Adrenal gland (tissue), 12 donors: Measurements from ENCODE around the gene OCEL1. TPM values are rescaled to one million over a fixed set of nuclear protein-coding genes. Genes with fewer than 3 reads are reported as not detected.
A peak's percentile ranks its signal among the peaks of the same experiment; 100 is the strongest.

Experiments used
- DNase-seq, 7 donors: peaks; one replicate each; pipeline ENCODE4 v3.0.0-alpha.2; 2019 to 2020
- H3K27ac ChIP-seq, 5 donors: fragments of 200-600 bp; sonication (generic) in 4 of 5; 1 replicate in 3 of 5; 2 replicates in 2 of 5; pipeline versions ENCODE4 v1.5.1 to v1.8.0; 2016 to 2020; ENCODE audit warnings: mild to moderate bottlenecking in 1 of 5
- H3K27me3 ChIP-seq: fragments of 200-600 bp; 2 replicates; pipeline ENCODE4 v1.8.0; 2021
- H3K36me3 ChIP-seq, 2 donors: fragments of 200-600 bp; replicated peaks in 1 of 2; 1 replicate in 1 of 2; 2 replicates in 1 of 2; pipeline versions ENCODE4 v1.5.1 to v1.8.0; 2018 to 2022
- H3K4me1 ChIP-seq, 2 donors: fragments of 200-600 bp; replicated peaks in 1 of 2; 1 replicate in 1 of 2; 2 replicates in 1 of 2; pipeline versions ENCODE4 v1.5.1 to v1.8.0; 2018 to 2021
- H3K4me3 ChIP-seq, 4 donors: fragments of 200-600 bp; sonication (generic) in 3 of 4; one replicate each; pipeline ENCODE4 v1.5.1; 2016 to 2018
- H3K9me3 ChIP-seq, 3 donors: fragments of 200-600 bp; sonication (generic) in 1 of 3; replicated peaks in 1 of 3; 1 replicate in 2 of 3; 2 replicates in 1 of 3; pipeline versions ENCODE4 v1.5.1 to v1.8.0; 2016 to 2021
- POLR2A ChIP-seq, 2 donors: fragments of 450-650 bp; IDR thresholded peaks; one replicate each; pipeline ENCODE4 v1.6.1; 2017; ENCODE audit warnings: antibody characterized with exemption in 2 of 2, mild to moderate bottlenecking in 2 of 2, moderate library complexity in 1 of 2
- WGBS, 4 donors: extraction: QIAGEN DNeasy Blood & Tissue Kit in 2 of 4; methylation state at CpG; one replicate each; pipeline versions ENCODE4 v1.1.5 to v1.1.7; 2013 to 2017; 5-methylcytosine and 5-hydroxymethylcytosine counted together
- intact Hi-C, 2 donors: fragments of 100-400 bp; cut with DNase I; formaldehyde crosslinking; loops; one replicate each; pipeline versions ENCODE4 v1.14.1 to v1.15.0; 2022 to 2023
- polyA plus RNA-seq, 3 donors: library from polyadenylated mRNA; stranded (reverse); fragments of 200-250 nt in 2 of 3; fragments of 350-450 nt in 1 of 3; fragmentation: Illumina TruSeq in 1 of 3; extraction: RNeasy Lipid Tissue Mini Kit (QIAGEN cat#74804) in 1 of 3; gene quantifications; one replicate each; pipeline ENCODE4 v1.2.3, GENCODE V29; 2013 to 2014
- total RNA-seq, 9 donors: library from RNA; depleted of rRNA in 4 of 9; stranded (reverse); fragments of >200 nt in 4 of 9; fragments of 120-200 nt in 1 of 9; fragmentation: NEBNext Ultra II Directional in 1 of 9; extraction: Animal tissue kit (Norgen Biotek cat#: 25700) in 1 of 9; gene quantifications; one replicate each; pipeline versions ENCODE4 v1.1.0 to v1.2.4, GENCODE V29; 2013 to 2023
- TF ChIP-seq, protein P1 (sequence below), 6 experiments: fragments of 450-650 bp in 4 of 6; fragments of 200-600 bp in 2 of 6; sonication (generic) in 1 of 6; IDR thresholded peaks; 1 replicate in 5 of 6; 2 replicates in 1 of 6; pipeline versions ENCODE4 v1.5.1 to v1.8.0; 2016 to 2021; ENCODE audit warnings: antibody characterized with exemption in 6 of 6, mild to moderate bottlenecking in 2 of 6, moderate library complexity in 1 of 6
- donor health status: healthy with polysubstance abuse.
- donor health status: Bipolar disorder and iron deficiency.
- donor health status: DM: yes; HTN: yes; CAD: no.
- donor health status: DM: no; HTN: no; CAD: no.
- donor health status: DM: no; HTN: no; CAD: no.
- donor health status: DM: yes; HTN: yes; CAD: no.

The OCEL1 gene
- total and polyA plus RNA-seq, 12 donors: 6.1 to 49.1 (median 30.3) TPM

DNA sequence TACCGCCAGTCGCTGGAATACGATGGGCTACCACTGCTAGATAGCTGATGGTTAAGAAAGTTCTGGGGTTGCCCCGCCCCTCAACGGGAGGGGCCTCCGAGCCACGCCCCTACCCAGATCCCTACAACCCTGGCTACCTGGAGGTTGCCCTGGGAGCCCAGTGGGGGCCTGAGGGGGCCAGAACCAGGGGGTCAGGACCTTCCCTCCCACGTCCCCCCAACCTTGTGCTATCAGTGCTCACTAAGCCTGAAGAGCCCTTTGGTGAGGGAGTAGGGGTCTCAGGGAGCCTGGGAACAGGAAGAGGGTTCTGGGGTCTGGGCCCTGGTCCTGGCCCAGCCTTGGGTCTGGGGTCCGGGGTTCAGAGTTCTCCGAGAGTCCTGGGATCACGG lies 8.9 kb downstream of the OCEL1 start:
- Histone ChIP-seq H3K4me1 (peaks cover 21 to 23% of the 10 kb centered on the region in 2 donors), H3K27ac (peak overlapping the region; percentile 5 to 89 (median 46)), H3K4me3 (peak overlapping the region in 2 of 4 donors; percentile 10 to 86), H3K9me3 (no peaks in the 10 kb centered on the region), H3K36me3 (peaks cover 0 to 32% of the 10 kb centered on the region in 2 donors), H3K27me3 (no peaks in the 10 kb centered on the region)
- TF ChIP-seq POLR2A (IDR thresholded peaks at IDR 0.05): no peak
- TF ChIP-seq, protein P1, sequence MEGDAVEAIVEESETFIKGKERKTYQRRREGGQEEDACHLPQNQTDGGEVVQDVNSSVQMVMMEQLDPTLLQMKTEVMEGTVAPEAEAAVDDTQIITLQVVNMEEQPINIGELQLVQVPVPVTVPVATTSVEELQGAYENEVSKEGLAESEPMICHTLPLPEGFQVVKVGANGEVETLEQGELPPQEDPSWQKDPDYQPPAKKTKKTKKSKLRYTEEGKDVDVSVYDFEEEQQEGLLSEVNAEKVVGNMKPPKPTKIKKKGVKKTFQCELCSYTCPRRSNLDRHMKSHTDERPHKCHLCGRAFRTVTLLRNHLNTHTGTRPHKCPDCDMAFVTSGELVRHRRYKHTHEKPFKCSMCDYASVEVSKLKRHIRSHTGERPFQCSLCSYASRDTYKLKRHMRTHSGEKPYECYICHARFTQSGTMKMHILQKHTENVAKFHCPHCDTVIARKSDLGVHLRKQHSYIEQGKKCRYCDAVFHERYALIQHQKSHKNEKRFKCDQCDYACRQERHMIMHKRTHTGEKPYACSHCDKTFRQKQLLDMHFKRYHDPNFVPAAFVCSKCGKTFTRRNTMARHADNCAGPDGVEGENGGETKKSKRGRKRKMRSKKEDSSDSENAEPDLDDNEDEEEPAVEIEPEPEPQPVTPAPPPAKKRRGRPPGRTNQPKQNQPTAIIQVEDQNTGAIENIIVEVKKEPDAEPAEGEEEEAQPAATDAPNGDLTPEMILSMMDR (IDR thresholded peaks at IDR 0.05): no peak
- WGBS, 4 donors: 10 to 23% (median 16%) methylated on average over 7 to 11 of the region's 11 CpGs
- peak in 6 of 7 donors; percentile 60 to 77 (median 70) for DNase-seq
- intact Hi-C loops: no loop called here

DNA sequence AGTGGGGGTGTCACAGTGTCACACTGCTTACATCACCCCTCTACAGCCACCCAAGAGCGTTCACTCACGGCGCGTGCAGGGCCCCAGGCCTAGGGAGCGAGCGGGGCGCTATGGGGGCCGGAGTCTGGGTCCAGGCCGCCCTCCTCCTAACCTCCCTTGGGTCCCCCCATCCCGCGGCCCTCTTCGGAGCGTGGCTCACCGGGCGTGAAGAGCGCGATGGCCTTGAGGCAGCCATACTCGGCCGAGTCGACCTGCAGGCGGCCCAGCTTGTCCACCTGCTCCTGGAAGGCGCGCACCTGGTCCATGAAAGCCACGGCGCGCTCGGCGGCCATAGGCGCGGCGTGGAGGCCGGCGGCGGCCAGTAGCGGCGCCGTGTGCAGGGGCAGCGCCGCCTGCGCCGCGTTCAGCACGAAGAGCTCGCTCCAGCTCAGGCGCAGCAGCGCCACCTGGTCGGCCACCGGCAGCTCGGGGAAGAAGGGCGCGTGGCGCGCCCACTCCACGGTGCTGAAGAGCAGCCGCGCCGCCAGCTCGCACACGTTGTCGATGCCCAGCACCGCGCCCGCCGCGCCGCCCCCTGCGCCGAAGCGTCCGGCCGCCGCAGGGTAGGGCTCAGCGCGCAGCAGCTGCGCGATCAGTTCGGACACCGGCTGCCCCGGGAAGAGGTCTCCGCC lies 9.4 kb downstream of the OCEL1 start:
- Histone ChIP-seq H3K27ac (peak overlapping the region; percentile 5 to 89 (median 46)), H3K9me3 (no peaks in the 10 kb centered on the region), H3K27me3 (no peaks in the 10 kb centered on the region), H3K36me3 (peaks cover 0 to 37% of the 10 kb centered on the region in 2 donors), H3K4me3 (peak overlapping the region in 2 of 4 donors; percentile 10 to 86), H3K4me1 (peaks cover 21 to 23% of the 10 kb centered on the region in 2 donors)
- TF ChIP-seq, protein P1 (IDR thresholded peaks at IDR 0.05): peak in 3 of 6 experiments; percentile 13 to 43 (median 43)
- no peak for TF ChIP-seq POLR2A (IDR thresholded peaks at IDR 0.05)
- WGBS, 4 donors: 0 to 14% (median 2%) methylated on average over 5 to 80 of the region's 80 CpGs
- DNase-seq: peak; percentile 68 to 80 (median 73)
- intact Hi-C loops: no loop called here

DNA sequence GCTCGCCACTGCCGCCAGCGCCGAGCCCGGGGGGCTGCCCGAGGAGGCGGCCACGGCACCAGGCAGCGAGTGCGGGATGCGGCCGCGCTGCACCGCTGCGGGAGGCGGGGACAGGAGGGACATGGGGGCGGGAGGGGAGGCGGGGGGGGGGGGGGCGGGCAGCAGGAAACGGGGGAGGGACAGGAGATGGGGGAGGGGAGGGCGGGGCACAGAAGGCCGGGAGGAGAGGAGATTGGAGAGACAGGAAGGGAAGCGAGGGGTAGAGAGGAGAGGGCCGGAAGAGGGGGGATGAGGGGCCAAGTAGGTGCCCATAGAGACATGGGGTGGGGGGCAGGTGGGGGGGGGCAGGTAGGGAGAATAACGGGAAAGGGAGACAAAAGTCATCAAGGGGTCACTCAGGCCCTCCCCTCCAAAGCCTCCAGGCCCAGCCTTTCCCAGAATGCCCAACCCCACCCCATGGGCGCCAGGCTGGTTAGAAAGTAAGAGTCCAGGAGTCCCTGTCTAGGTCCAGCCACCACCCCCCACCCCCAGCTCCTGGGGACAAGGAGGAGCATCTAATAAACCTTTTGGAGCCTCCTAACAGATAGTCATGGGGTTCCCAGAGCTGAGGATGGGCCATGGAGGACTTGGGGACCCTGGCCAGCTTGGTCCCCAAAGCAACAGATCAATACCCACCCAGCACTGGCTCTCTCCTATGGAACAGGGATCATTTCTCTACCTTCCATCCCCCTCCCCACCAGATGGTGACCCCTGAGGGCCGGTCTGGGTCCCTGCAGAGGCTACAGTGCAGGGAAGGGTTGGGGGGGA lies 10.1 kb downstream of the OCEL1 start:
- intact Hi-C loops: no loop called here
- no peaks in the 10 kb centered on the region for H3K27me3 ChIP-seq
- H3K27ac ChIP-seq: peak overlapping the region in 3 of 5 donors; percentile 46 to 89 (median 88)
- no peaks in the 10 kb centered on the region for H3K9me3 ChIP-seq
- TF ChIP-seq, protein P1 (IDR thresholded peaks at IDR 0.05): no peak
- no peak for TF ChIP-seq POLR2A (IDR thresholded peaks at IDR 0.05)
- peak in 3 of 7 donors; percentile 35 to 42 (median 38) for DNase-seq
- WGBS, 4 donors: 7 to 16% (median 12%) methylated on average over 5 to 25 of the region's 27 CpGs
- peak overlapping the region in 2 of 4 donors; percentile 10 to 86 for H3K4me3 ChIP-seq
- peaks cover 21 to 23% of the 10 kb centered on the region in 2 donors for H3K4me1 ChIP-seq
- H3K36me3 ChIP-seq: peaks cover 0 to 37% of the 10 kb centered on the region in 2 donors
